ENCODE results near the gene KISS1.

The KISS1 gene

DNA sequence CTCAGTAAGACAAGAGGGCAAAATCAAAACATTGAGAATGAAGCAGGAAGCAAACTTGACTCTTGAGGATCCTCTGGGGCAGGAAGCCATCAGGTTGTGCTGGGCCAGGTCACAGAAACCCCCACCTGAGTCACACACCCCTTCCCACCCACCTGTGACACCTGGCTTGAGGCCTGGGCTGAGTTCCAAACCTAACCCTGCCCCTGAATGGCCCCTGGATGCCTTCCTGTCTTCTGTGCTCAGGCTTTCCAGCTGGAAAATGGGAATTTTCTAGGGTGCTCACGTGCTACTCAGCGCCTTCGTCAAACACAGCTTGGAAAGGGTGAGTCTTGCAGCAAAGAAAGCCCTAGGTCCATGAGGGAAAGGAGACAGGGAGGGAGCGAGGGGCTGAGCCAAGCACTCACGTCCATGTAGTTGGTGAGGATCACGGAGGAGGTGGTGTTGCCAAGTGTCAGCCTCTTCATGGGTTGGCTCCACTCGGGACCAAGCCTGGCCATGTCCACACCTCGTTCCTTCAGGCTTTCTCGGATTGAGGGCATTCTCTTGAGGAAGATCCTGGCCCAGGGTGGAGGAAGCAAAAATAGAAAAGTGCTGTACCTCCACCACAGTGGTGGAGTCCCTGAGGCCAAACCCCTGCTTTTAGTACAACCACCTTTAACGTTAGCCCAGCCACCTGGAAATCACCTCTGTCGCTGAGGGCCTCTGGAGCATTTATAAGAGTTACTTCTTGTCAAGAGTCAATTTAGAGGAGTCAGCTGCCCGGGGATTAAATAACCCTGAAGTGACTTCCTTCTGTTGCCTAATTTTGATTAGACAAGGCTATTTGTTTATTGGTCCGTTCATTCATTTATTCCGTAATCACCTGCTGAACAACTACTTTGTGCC, 34.4 kb downstream of the KISS1 start:
- Histone ChIP-seq H3K27me3 (peaks cover 0 to 54% of the 10 kb centered on the region in 2 donors), H3K4me1 (no peaks in the 10 kb centered on the region), H3K4me3 (no peak overlapping the region), H3K27ac (no peak overlapping the region), H3K36me3 (no peaks in the 10 kb centered on the region), H3K9me3 (no peaks in the 10 kb centered on the region)
- no peak for DNase-seq
- intact Hi-C loops (cut with DNase I; ENCODE audit: low total_unique reads) = loop anchor here (2.0 to 5.0 kb wide), 2 partner anchors 45 to 201 kb away; no protein-coding TSS in a partner anchor
- TF ChIP-seq, protein P1, sequence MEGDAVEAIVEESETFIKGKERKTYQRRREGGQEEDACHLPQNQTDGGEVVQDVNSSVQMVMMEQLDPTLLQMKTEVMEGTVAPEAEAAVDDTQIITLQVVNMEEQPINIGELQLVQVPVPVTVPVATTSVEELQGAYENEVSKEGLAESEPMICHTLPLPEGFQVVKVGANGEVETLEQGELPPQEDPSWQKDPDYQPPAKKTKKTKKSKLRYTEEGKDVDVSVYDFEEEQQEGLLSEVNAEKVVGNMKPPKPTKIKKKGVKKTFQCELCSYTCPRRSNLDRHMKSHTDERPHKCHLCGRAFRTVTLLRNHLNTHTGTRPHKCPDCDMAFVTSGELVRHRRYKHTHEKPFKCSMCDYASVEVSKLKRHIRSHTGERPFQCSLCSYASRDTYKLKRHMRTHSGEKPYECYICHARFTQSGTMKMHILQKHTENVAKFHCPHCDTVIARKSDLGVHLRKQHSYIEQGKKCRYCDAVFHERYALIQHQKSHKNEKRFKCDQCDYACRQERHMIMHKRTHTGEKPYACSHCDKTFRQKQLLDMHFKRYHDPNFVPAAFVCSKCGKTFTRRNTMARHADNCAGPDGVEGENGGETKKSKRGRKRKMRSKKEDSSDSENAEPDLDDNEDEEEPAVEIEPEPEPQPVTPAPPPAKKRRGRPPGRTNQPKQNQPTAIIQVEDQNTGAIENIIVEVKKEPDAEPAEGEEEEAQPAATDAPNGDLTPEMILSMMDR (IDR thresholded peaks at IDR 0.05) = no peak

DNA sequence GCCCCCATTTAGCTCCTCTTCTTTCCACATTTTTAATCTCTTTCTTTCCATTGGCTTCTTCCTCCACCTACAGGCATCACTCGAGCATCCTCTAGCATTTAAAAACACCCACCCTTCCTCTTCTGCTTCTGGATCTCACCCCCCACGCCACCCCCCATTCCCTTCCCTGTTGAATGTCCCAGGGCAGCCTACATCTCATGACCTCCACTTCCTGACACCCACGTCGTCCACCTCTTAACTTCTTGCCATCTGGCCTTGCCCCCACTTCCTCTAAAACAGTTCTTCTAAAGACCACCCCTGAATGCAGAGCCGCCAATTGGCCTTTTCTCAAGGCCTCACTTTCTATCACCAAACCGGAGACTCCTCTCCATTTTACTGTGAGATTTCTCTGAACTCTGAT, 38.3 kb downstream of the KISS1 start:
- no peak overlapping the region for H3K27ac ChIP-seq
- H3K4me1 ChIP-seq = peaks cover 0 to under 1% (median under 1%) of the 10 kb centered on the region in 4 donors
- no peak for DNase-seq
- intact Hi-C loops (cut with DNase I; ENCODE audit: low total_unique reads) = no loop called here
- H3K36me3 ChIP-seq = no peaks in the 10 kb centered on the region
- peaks cover 0 to 34% of the 10 kb centered on the region in 2 donors for H3K27me3 ChIP-seq
- no peak overlapping the region for H3K4me3 ChIP-seq
- no peaks in the 10 kb centered on the region for H3K9me3 ChIP-seq
- TF ChIP-seq, protein P1 (IDR thresholded peaks at IDR 0.05) = no peak

DNA sequence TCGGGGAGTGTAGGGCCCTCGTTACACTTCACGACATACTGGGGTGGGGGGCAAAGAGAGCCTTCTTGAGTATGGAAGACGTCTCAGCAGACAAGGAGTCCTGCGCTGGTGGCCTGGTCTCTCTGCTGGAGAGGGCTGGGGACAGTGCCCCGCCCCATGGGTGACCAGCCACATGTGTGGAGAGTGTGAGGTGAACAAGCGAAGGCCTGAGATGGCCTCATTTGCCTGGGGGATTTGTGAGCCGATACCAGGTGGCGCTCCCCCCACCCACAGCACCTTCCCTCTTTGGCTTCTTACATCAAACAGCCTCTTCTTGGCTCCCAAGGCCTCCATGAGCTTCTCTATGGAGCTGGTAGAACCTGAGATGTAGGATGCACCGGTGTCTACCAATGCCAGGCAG, 40.4 kb downstream of the KISS1 start:
- Histone ChIP-seq H3K27ac (no peak overlapping the region), H3K9me3 (no peaks in the 10 kb centered on the region), H3K27me3 (peaks cover 0 to 15% of the 10 kb centered on the region in 2 donors), H3K4me1 (peaks cover 2 to 13% (median 9%) of the 10 kb centered on the region in 4 donors), H3K36me3 (no peaks in the 10 kb centered on the region), H3K4me3 (no peak overlapping the region)
- no peak for DNase-seq
- intact Hi-C loops (cut with DNase I; ENCODE audit: low total_unique reads) = no loop called here
- TF ChIP-seq, protein P1 (IDR thresholded peaks at IDR 0.05) = no peak

DNA sequence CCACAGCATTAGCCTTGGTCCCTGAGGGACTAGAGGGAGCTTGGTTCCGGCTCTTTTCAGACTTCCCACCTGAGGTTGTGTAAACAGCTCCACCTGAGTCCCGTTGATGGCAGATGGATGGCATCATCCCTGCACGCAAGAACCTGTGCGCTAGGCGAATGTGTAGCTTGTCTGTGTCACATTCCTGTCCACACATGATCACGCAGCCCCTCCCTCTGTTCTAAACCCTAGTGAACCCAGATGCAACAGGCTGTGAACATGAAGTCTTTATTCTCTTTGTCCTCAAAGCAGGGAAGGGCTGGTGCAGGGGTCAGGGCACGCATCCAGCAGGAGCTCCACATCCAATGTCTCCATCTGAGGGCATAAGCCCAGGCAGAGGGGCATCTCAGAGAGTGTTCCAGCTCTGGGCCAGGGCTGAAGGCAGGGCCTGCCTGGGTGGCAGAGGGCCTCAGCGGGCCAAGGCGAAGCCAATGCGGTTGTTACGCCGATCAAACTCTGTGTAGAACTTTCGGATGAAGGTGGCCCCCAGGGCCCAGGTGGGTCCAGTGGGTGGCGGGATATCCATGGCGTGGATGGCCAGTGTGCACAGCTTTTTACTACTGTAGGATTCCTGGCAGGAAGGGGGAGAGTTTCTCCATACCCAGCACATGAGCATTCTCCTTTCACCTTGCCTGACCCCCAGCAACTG, 41.6 kb downstream of the KISS1 start:
- no peaks in the 10 kb centered on the region for H3K9me3 ChIP-seq
- H3K36me3 ChIP-seq = no peaks in the 10 kb centered on the region
- H3K4me3 ChIP-seq = no peak overlapping the region
- H3K27ac ChIP-seq = no peak overlapping the region
- TF ChIP-seq, protein P1 (IDR thresholded peaks at IDR 0.05) = no peak
- DNase-seq = no peak
- H3K27me3 ChIP-seq = peaks cover 0 to 6% of the 10 kb centered on the region in 2 donors
- intact Hi-C loops (cut with DNase I; ENCODE audit: low total_unique reads) = no loop called here
- peaks cover 5 to 25% (median 13%) of the 10 kb centered on the region in 4 donors for H3K4me1 ChIP-seq

DNA sequence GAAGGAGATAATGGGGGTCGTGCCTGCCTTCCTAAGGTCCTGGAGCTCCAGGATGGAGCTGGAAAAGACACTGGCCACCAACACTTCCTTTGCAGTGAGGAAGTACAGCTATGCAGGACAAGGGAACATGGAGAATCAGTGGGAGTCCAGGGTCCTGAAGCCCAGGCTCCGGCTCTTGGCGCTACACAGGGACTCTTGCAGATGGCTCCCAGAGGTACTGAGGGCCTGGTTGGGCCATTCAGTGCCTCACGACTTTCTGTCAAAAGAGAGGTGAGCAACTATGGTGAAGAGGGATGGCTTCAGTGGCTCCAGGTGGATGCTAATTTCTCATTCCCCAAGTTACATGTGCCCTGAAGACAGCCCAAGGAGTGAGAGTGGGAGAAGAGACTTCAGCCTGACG, 42.6 kb downstream of the KISS1 start:
- H3K27ac ChIP-seq = no peak overlapping the region
- intact Hi-C loops (cut with DNase I; ENCODE audit: low total_unique reads) = no loop called here
- peaks cover 5 to 36% (median 19%) of the 10 kb centered on the region in 4 donors for H3K4me1 ChIP-seq
- no peaks in the 10 kb centered on the region for H3K9me3 ChIP-seq
- no peak overlapping the region for H3K4me3 ChIP-seq
- no peaks in the 10 kb centered on the region for H3K36me3 ChIP-seq
- no peak for DNase-seq
- TF ChIP-seq, protein P1 (IDR thresholded peaks at IDR 0.05) = no peak
- peaks cover 0 to 6% of the 10 kb centered on the region in 2 donors for H3K27me3 ChIP-seq

Measured in tibial artery (tissue), 4 donors.